ENCODE measurements around the gene ORMDL2. TPM values are rescaled to one million over a fixed set of nuclear protein-coding genes. Genes with fewer than 3 reads are reported as not detected.

ORMDL2 gene
- total RNA-seq, 6 experiments from 2014 or later: 20.2 to 35.4 (median 24.9) TPM

Other genes with a start within 250 kb of the ORMDL2 start
- gene OR2AP1, start 245.6 kb upstream of the ORMDL2 start, total RNA-seq: not detected
- gene OR10P1, start 181.1 kb upstream of the ORMDL2 start, total RNA-seq: not detected
- 10 to 100 TPM in 3 of 6 experiments, 1 to 10 TPM in 3; 3.1 to 20.1 (median 8.3) TPM for gene ITGA7, start 110.1 kb upstream of the ORMDL2 start, total RNA-seq
- 100 to 1,000 TPM in 3 of 6 experiments, 10 to 100 TPM in 3; 81.8 to 175 (median 99.0) TPM for gene BLOC1S1, start 102.0 kb upstream of the ORMDL2 start, total RNA-seq
- gene RDH5, start 97.6 kb upstream of the ORMDL2 start, total RNA-seq: 10 to 100 TPM; 26.3 to 52.5 (median 43.0) TPM
- gene CD63, start 89.0 kb upstream of the ORMDL2 start, total RNA-seq: 100 to 1,000 TPM; 213 to 556 (median 317) TPM
- gene GDF11, start 74.9 kb upstream of the ORMDL2 start, total RNA-seq: under 1 TPM; 0.25 to 0.95 (median 0.54) TPM
- 10 to 100 TPM; 11.3 to 22.3 (median 17.0) TPM for gene SARNP, start 317 bp upstream of the ORMDL2 start, total RNA-seq
- 10 to 100 TPM; 11.8 to 17.2 (median 13.1) TPM for gene DNAJC14, start 11.5 kb downstream of the ORMDL2 start, total RNA-seq
- 1 to 10 TPM; 1.3 to 5.0 (median 1.9) TPM for gene MMP19, start 24.9 kb downstream of the ORMDL2 start, total RNA-seq
- gene PYM1, start 109.9 kb downstream of the ORMDL2 start, total RNA-seq: 10 to 100 TPM; 16.5 to 36.4 (median 20.9) TPM
- gene DGKA, start 113.1 kb downstream of the ORMDL2 start, total RNA-seq: 1 to 10 TPM; 2.7 to 7.6 (median 4.9) TPM
- 1 to 10 TPM; 1.5 to 4.5 (median 2.7) TPM for gene PMEL, start 148.0 kb downstream of the ORMDL2 start, total RNA-seq
- 10 to 100 TPM in 3 of 6 experiments, 1 to 10 TPM in 3; 8.0 to 14.9 (median 10.6) TPM for gene CDK2, start 148.8 kb downstream of the ORMDL2 start, total RNA-seq
- 10 to 100 TPM; 36.5 to 60.7 (median 51.6) TPM for gene RAB5B, start 156.0 kb downstream of the ORMDL2 start, total RNA-seq
- 10 to 100 TPM; 31.5 to 63.7 (median 47.9) TPM for gene SUOX, start 179.2 kb downstream of the ORMDL2 start, total RNA-seq
- 1 to 10 TPM in 5 of 6 experiments, under 1 TPM in 1; 0.99 to 2.6 (median 2.3) TPM for gene IKZF4, start 203.0 kb downstream of the ORMDL2 start, total RNA-seq
- gene RPS26, start 223.9 kb downstream of the ORMDL2 start, total RNA-seq: 100 to 1,000 TPM in 2 of 6 experiments, 10 to 100 TPM in 4; 17.2 to 600 (median 24.9) TPM